Tibial nerve (tissue), 4 donors: ENCODE results near the gene C16orf54. TPM values are rescaled to one million over a fixed set of nuclear protein-coding genes. Genes with fewer than 3 reads are reported as not detected.
"Not testable (repeated sequence)": the region's sequence is repeated elsewhere in the genome, so short reads cannot be mapped to it uniquely, and the experiment has no call there.

Experiments used
- DNase-seq, 2 donors: peaks; one replicate each; pipeline ENCODE4 v3.0.0-alpha.2; 2019; ENCODE audit warnings: low spot score in 2 of 2
- H3K27ac ChIP-seq, 4 donors: fragments of 200-600 bp; sonication (generic) in 3 of 4; one replicate each; pipeline ENCODE4 v1.5.1; 2017 to 2019; ENCODE audit warnings: mild to moderate bottlenecking in 1 of 4
- H3K27me3 ChIP-seq, 2 donors: fragments of 200-600 bp; sonication (generic) in 1 of 2; one replicate each; pipeline versions ENCODE4 v1.5.1 to v1.6.0; 2017 to 2019
- H3K36me3 ChIP-seq, 3 donors: fragments of 200-600 bp; sonication (generic); one replicate each; pipeline ENCODE4 v1.5.1; 2018 to 2019
- H3K4me1 ChIP-seq, 4 donors: fragments of 200-600 bp; sonication (generic) in 3 of 4; one replicate each; pipeline ENCODE4 v1.5.1; 2017 to 2019
- H3K4me3 ChIP-seq, 4 donors: fragments of 200-600 bp; sonication (generic) in 3 of 4; one replicate each; pipeline ENCODE4 v1.5.1; 2017 to 2019; ENCODE audit warnings: mild to moderate bottlenecking in 1 of 4, moderate library complexity in 1 of 4
- H3K9me3 ChIP-seq, 4 donors: fragments of 200-600 bp; sonication (generic) in 3 of 4; one replicate each; pipeline ENCODE4 v1.5.1; 2017 to 2019
- EP300 ChIP-seq, 2 donors: sonication (generic); formaldehyde crosslinking; IDR thresholded peaks; one replicate each; pipeline ENCODE4 v1.6.1; 2017; ENCODE audit warnings: antibody characterized with exemption in 2 of 2, mild to moderate bottlenecking in 1 of 2
- POLR2A ChIP-seq, 2 donors: fragments of 450-650 bp; IDR thresholded peaks; one replicate each; pipeline ENCODE4 v1.6.1; 2017; ENCODE audit warnings: antibody characterized with exemption in 2 of 2, mild to moderate bottlenecking in 2 of 2, moderate library complexity in 2 of 2
- WGBS, 2 donors: methylation state at CpG; one replicate each; pipeline ENCODE4 v1.1.5; 2018; 5-methylcytosine and 5-hydroxymethylcytosine counted together
- total RNA-seq, 4 donors: library from RNA; depleted of rRNA; stranded (reverse); fragments of >200 nt; gene quantifications; one replicate each; pipeline ENCODE4 v1.1.0, GENCODE V29; 2016
- TF ChIP-seq, protein P1 (sequence below), 5 experiments: fragments of 200-600 bp in 3 of 5; fragments of 450-650 bp in 2 of 5; sonication (generic) in 3 of 5; IDR thresholded peaks; one replicate each; pipeline ENCODE4 v1.5.1; 2016 to 2019; ENCODE audit warnings: antibody characterized with exemption in 5 of 5, mild to moderate bottlenecking in 3 of 5, moderate library complexity in 2 of 5

The C16orf54 gene
- total RNA-seq, 4 donors from 2014 or later, result 0.20 to 2.8 (median 0.61) TPM

DNA sequence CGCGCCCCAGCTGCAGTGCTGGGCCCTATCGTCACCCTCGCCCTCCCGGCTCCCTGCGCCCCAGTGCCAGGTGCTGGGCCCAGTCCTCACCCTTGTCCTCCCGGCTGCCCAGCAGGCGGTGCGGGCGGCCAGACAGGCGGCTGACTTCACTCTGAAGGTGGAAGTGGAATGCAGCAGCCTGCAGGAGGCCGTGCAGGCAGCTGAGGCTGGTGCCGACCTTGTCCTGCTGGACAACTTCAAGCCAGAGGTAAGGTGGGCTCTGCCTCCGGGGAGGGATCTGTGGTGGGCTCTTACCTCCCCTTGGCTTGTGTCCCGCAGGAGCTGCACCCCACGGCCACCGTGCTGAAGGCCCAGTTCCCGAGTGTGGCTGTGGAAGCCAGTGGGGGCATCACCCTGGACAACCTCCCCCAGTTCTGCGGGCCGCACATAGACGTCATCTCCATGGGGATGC is 48.9 kb downstream of the C16orf54 start:
- Histone ChIP-seq H3K4me1 (no peaks in the 10 kb centered on the region), H3K4me3 (no peak overlapping the region), H3K9me3 (peaks cover 0 to 7% (median 0%) of the 10 kb centered on the region in 4 donors), H3K36me3 (peaks cover 0 to 7% (median 0%) of the 10 kb centered on the region in 3 donors), H3K27me3 (no peaks in the 10 kb centered on the region), H3K27ac (no peak overlapping the region)
- 90 to 93% methylated on average over 14 to 18 of the region's 21 CpGs for WGBS, 2 donors
- TF ChIP-seq, protein P1, sequence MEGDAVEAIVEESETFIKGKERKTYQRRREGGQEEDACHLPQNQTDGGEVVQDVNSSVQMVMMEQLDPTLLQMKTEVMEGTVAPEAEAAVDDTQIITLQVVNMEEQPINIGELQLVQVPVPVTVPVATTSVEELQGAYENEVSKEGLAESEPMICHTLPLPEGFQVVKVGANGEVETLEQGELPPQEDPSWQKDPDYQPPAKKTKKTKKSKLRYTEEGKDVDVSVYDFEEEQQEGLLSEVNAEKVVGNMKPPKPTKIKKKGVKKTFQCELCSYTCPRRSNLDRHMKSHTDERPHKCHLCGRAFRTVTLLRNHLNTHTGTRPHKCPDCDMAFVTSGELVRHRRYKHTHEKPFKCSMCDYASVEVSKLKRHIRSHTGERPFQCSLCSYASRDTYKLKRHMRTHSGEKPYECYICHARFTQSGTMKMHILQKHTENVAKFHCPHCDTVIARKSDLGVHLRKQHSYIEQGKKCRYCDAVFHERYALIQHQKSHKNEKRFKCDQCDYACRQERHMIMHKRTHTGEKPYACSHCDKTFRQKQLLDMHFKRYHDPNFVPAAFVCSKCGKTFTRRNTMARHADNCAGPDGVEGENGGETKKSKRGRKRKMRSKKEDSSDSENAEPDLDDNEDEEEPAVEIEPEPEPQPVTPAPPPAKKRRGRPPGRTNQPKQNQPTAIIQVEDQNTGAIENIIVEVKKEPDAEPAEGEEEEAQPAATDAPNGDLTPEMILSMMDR (IDR thresholded peaks at IDR 0.05), result no peak
- TF ChIP-seq EP300 (IDR thresholded peaks at IDR 0.05), result no peak
- no peak for TF ChIP-seq POLR2A (IDR thresholded peaks at IDR 0.05)
- DNase-seq, result no peak

DNA sequence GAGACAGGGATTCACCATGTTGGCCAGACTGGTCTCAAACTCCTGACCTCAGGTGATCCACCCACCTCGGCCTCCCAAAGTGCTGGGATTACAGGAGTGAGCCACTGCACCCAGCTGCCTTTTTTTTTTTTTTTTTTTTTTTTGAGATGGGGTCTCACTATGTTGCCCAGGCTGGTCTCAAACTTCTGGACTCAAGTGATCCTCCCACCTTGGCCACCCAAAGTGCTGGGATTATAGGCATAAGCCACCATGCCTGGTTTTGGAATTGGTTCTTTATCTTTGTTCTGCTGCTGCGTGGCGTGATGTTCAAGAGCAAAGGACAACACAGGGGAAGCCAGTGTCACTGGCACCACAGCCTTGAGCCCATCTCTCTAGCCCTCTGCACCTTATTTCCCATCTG is 50.1 kb downstream of the C16orf54 start:
- not testable (repeated sequence) for H3K9me3 ChIP-seq, H3K27ac ChIP-seq, H3K4me1 ChIP-seq, DNase-seq, H3K4me3 ChIP-seq, H3K36me3 ChIP-seq, H3K27me3 ChIP-seq
- 97 to 98% methylated on average over 3 of the region's 3 CpGs for WGBS, 2 donors

DNA sequence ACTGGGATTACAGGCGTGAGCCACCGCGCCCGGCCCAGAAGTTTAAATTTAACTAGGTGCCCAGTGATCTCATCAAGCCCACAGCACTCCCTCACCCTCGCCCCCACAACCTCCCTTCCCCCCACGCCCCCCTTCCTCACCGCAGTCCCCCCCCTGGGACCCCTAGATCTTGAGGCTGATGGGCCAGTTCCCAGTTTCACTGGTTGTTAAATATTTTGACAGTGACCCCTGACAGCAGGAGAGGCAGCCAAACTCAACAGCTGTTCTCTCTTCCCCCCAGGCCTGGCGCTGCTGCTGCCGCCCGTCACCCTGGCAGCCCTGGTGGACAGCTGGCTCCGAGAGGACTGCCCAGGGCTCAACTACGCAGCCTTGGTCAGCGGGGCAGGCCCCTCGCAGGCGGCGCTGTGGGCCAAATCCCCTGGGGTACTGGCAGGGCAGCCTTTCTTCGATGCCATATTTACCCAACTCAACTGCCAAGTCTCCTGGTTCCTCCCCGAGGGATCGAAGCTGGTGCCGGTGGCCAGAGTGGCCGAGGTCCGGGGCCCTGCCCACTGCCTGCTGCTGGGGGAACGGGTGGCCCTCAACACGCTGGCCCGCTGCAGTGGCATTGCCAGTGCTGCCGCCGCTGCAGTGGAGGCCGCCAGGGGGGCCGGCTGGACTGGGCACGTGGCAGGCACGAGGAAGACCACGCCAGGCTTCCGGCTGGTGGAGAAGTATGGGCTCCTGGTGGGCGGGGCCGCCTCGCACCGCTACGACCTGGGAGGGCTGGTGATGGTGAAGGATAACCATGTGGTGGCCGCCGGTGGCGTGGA is 51.2 kb downstream of the C16orf54 start:
- Histone ChIP-seq H3K27me3 (no peaks in the 10 kb centered on the region), H3K9me3 (peaks cover 0 to 7% (median 0%) of the 10 kb centered on the region in 4 donors), H3K27ac (no peak overlapping the region), H3K36me3 (peaks cover 0 to 7% (median 0%) of the 10 kb centered on the region in 3 donors), H3K4me1 (no peaks in the 10 kb centered on the region), H3K4me3 (no peak overlapping the region)
- no peak for TF ChIP-seq POLR2A (IDR thresholded peaks at IDR 0.05)
- 79 to 88% methylated on average over 28 of the region's 41 CpGs for WGBS, 2 donors
- no peak for DNase-seq

DNA sequence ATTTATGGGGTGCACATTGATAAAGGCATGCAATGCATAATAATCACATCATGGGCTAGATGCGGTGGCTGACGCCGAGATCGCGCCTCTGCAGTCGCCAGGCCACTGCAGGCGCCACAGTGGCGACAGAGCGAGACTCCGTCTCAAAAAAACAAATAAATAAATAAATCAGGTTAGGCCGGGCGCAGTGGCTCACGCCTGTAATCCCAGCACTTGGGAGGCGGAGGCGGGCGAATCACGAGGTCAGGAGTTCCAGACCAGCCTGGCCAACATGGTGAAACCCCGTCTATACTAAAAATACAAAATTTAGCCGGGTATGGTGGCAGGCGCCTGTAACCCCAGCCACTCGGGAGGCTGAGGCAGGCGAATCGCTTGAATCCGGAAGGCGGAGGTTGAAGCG is 53.2 kb downstream of the C16orf54 start:
- H3K9me3 ChIP-seq, H3K36me3 ChIP-seq, H3K27me3 ChIP-seq, H3K27ac ChIP-seq, H3K4me1 ChIP-seq, DNase-seq, H3K4me3 ChIP-seq: not testable (repeated sequence)
- WGBS, 2 donors, result 96% methylated on average over 26 of the region's 26 CpGs

Other genes with a start within 250 kb of the C16orf54 start
- gene NPIPB12, start 239.6 kb downstream of the C16orf54 start, total RNA-seq, result 100 to 1,000 TPM in 3 of 4 donors, 10 to 100 TPM in 1; 62.6 to 164 (median 107) TPM
- gene SPN, start 82.7 kb downstream of the C16orf54 start, total RNA-seq, result 1 to 10 TPM; 1.1 to 1.5 (median 1.3) TPM
- 10 to 100 TPM; 15.3 to 50.4 (median 38.5) TPM for gene QPRT, start 66.8 kb downstream of the C16orf54 start, total RNA-seq
- not detected for gene ZG16, start 32.3 kb upstream of the C16orf54 start, total RNA-seq
- 10 to 100 TPM; 19.9 to 42.8 (median 40.5) TPM for gene KIF22, start 44.8 kb upstream of the C16orf54 start, total RNA-seq
- gene MAZ, start 60.5 kb upstream of the C16orf54 start, total RNA-seq, result 10 to 100 TPM; 40.0 to 75.9 (median 62.0) TPM
- 10 to 100 TPM; 10.0 to 28.4 (median 18.5) TPM for gene PRRT2, start 66.2 kb upstream of the C16orf54 start, total RNA-seq
- 10 to 100 TPM; 40.8 to 70.7 (median 61.0) TPM for gene PAGR1, start 70.2 kb upstream of the C16orf54 start, total RNA-seq
- gene MVP, start 74.5 kb upstream of the C16orf54 start, total RNA-seq, result 100 to 1,000 TPM; 113 to 247 (median 177) TPM
- 100 to 1,000 TPM in 2 of 4 donors, 10 to 100 TPM in 2; 80.0 to 121 (median 94.8) TPM for gene CDIPT, start 117.2 kb upstream of the C16orf54 start, total RNA-seq
- gene SEZ6L2, start 153.6 kb upstream of the C16orf54 start, total RNA-seq, result 1 to 10 TPM in 2 of 4 donors, under 1 TPM in 2; 0.84 to 4.9 (median 1.3) TPM
- 1 to 10 TPM in 3 of 4 donors, under 1 TPM in 1; 0.90 to 5.7 (median 3.9) TPM for gene ASPHD1, start 154.5 kb upstream of the C16orf54 start, total RNA-seq
- gene KCTD13, start 180.2 kb upstream of the C16orf54 start, total RNA-seq, result 10 to 100 TPM; 31.0 to 81.0 (median 38.7) TPM
- 100 to 1,000 TPM in 2 of 4 donors, 10 to 100 TPM in 2; 83.1 to 144 (median 103) TPM for gene TMEM219, start 216.1 kb upstream of the C16orf54 start, total RNA-seq
- 10 to 100 TPM; 51.3 to 88.8 (median 66.0) TPM for gene TAOK2, start 227.9 kb upstream of the C16orf54 start, total RNA-seq
- gene HIRIP3, start 249.6 kb upstream of the C16orf54 start, total RNA-seq, result 10 to 100 TPM; 12.6 to 26.7 (median 22.6) TPM